K562 (cell line): ENCODE results near the gene THSD8. TPM values are rescaled to one million over a fixed set of nuclear protein-coding genes. Genes with fewer than 3 reads are reported as not detected.

Source experiments
- C11orf30 ChIP-seq: fragments of 450-650 bp; IDR thresholded peaks from 2 replicates; pipeline ENCODE4 v1.6.1; 2016; ENCODE audit warnings: low read depth, mild to moderate bottlenecking
- HDAC3 ChIP-seq: fragments of 450-650 bp; IDR thresholded peaks from 2 replicates; pipeline ENCODE4 v1.6.1; 2018; ENCODE audit warnings: borderline replicate concordance, mild to moderate bottlenecking, moderate library complexity; ENCODE audit not compliant: partially characterized antibody
- MBD2 ChIP-seq: sonication (generic); IDR thresholded peaks from 2 replicates; pipeline ENCODE4 v1.6.1; 2016; ENCODE audit warnings: low read depth, borderline replicate concordance
- NCOA2 ChIP-seq, 2 experiments: fragments of 450-650 bp; IDR thresholded peaks; 2 replicates each; pipeline ENCODE4 v1.6.1; 2018; ENCODE audit warnings: mild to moderate bottlenecking in 2 of 2, moderate library complexity in 1 of 2; ENCODE audit not compliant: partially characterized antibody in 2 of 2
- NR2C1 ChIP-seq, 2 experiments: fragments of 450-650 bp; IDR thresholded peaks; 2 replicates each; pipeline ENCODE4 v1.6.1; 2017; ENCODE audit warnings: mild to moderate bottlenecking in 2 of 2, antibody characterized with exemption in 1 of 2, inconsistent platforms in 1 of 2, missing compliant biosample characterization in 1 of 2, missing genetic modification characterization in 1 of 2
- POLR2A ChIP-seq: fragments of 450-650 bp; conservative IDR thresholded peaks from 2 replicates; pipeline ENCODE4 v1.6.1; 2016
- RNF2 ChIP-seq: sonication (generic); IDR thresholded peaks from 2 replicates; pipeline ENCODE4 v1.6.1; 2016
- SMAD4 ChIP-seq: fragments of 250-450 bp; sonication (Bioruptor Pico); conservative IDR thresholded peaks from 2 replicates; pipeline ENCODE4 v1.8.0; 2021; ENCODE audit warnings: inconsistent platforms, mild to moderate bottlenecking, moderate library complexity
- ZBTB49 ChIP-seq: sonication (generic); formaldehyde crosslinking; IDR thresholded peaks from 2 replicates; pipeline ENCODE4 v1.8.0; 2022; ENCODE audit warnings: missing genetic modification reagents, mild to moderate bottlenecking, borderline replicate concordance
- ZNF518B ChIP-seq: fragments of 250-450 bp; sonication (Bioruptor Pico); IDR thresholded peaks from 2 replicates; pipeline ENCODE4 v1.5.0; 2021; ENCODE audit warnings: mild to moderate bottlenecking, moderate library complexity
- ZNF589 ChIP-seq: fragments of 200-800 bp; sonication (Bioruptor generic); IDR thresholded peaks from 2 replicates; pipeline ENCODE4 v1.6.1; 2016; ENCODE audit warnings: low read depth, missing genetic modification characterization, missing compliant biosample characterization
- ZNF76 ChIP-seq: fragments of 250-450 bp; sonication (Bioruptor Pico); IDR thresholded peaks from 2 replicates; pipeline ENCODE4 v1.4.0; 2020; ENCODE audit warnings: mild to moderate bottlenecking, moderate library complexity, borderline replicate concordance
- ZNF785 ChIP-seq: fragments of 250-450 bp; sonication (Bioruptor Pico); IDR thresholded peaks from 2 replicates; pipeline ENCODE4 v1.4.0; 2020; ENCODE audit warnings: mild to moderate bottlenecking
- polyA plus RNA-seq, 8 experiments: library from polyadenylated mRNA; depleted of rRNA in 4 of 8; stranded (reverse) in 5 of 8; unstranded in 3 of 8; fragments of >200 nt; fragmentation: Nextera tagmentation in 2 of 8; fragmentation: Illumina TruSeq in 1 of 8; extraction: Ambion mirVana in 2 of 8; extraction: Trizol in 1 of 8; gene quantifications; 2 replicates each; pipeline versions ENCODE4 v1.2.1 to v1.2.3, GENCODE V29; 2011 to 2014; ENCODE audit warnings: inconsistent platforms in 1 of 8, missing spikeins in 1 of 8
- total RNA-seq, 7 experiments: library from RNA; depleted of rRNA in 6 of 7; stranded (reverse); fragments of >200 nt in 6 of 7; fragmentation: Illumina TruSeq in 2 of 7; extraction: Trizol in 2 of 7; gene quantifications; 2 replicates each; pipeline versions ENCODE4 v1.2.1 to v1.2.3, GENCODE V29; 2011 to 2021; ENCODE audit warnings: low replicate concordance in 1 of 7
- TF ChIP-seq, protein P1 (sequence below): fragments of 450-650 bp; IDR thresholded peaks from 2 replicates; pipeline ENCODE4 v1.6.1; 2016; ENCODE audit warnings: antibody characterized with exemption
- TF ChIP-seq, protein P2 (sequence below): sonication (generic); formaldehyde crosslinking; IDR thresholded peaks from 2 replicates; pipeline ENCODE4 v1.8.0; 2023; ENCODE audit warnings: mild to moderate bottlenecking, missing genetic modification reagents
- TF ChIP-seq, protein P3 (sequence below), 2 experiments: fragments of 450-650 bp in 1 of 2; sonication (generic) in 1 of 2; formaldehyde crosslinking; conservative IDR thresholded peaks; 2 replicates each; pipeline versions ENCODE4 v1.4.0 to v1.8.1; 2020 to 2022; ENCODE audit warnings: mild to moderate bottlenecking in 1 of 2, missing genetic modification reagents in 1 of 2

The THSD8 gene
- total and polyA plus RNA-seq, 9 of the 15 experiments (the other 6 are each of a cell fraction or from before 2014, with no cell fraction given): 8.4 to 42.4 (median 19.9) TPM; not detected in 2

DNA sequence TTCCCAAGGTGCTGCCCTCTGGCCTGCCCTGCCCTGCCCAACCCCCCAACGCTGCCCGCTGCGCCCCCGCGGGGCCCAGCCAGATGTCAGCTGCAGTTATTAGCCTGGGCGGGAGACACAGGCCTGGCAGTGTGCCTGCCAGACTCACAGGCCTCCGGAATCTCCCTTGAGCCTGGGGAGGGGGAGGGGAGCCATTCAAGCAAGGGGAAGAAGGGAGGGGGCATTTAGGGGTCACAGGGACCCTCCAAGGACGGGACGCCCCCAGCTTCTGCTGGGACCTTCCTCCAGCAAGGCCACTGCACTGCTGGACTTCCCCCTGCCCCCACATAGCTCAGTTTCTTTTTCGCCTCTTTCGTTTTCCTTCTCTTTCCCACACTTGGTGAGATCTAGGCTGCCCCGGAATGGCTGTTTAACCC is 13.2 kb upstream of the THSD8 start (continued):
- TF ChIP-seq ZNF518B (CRISPR knock-in tag): no peak
- no peak for TF ChIP-seq NCOA2 (IDR thresholded peaks at IDR 0.05; ENCODE audit: partially characterized antibody in 2 of 2)
- TF ChIP-seq, protein P1, sequence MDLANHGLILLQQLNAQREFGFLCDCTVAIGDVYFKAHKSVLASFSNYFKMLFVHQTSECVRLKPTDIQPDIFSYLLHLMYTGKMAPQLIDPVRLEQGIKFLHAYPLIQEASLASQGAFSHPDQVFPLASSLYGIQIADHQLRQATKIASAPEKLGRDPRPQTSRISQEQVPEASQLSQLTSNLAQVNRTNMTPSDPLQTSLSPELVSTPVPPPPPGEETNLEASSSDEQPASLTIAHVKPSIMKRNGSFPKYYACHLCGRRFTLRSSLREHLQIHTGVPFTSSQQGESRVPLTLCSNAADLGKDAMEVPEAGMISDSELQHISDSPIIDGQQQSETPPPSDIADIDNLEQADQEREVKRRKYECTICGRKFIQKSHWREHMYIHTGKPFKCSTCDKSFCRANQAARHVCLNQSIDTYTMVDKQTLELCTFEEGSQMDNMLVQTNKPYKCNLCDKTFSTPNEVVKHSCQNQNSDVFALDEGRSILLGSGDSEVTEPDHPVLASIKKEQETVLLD: no peak
- TF ChIP-seq POLR2A: no peak
- TF ChIP-seq, protein P2, sequence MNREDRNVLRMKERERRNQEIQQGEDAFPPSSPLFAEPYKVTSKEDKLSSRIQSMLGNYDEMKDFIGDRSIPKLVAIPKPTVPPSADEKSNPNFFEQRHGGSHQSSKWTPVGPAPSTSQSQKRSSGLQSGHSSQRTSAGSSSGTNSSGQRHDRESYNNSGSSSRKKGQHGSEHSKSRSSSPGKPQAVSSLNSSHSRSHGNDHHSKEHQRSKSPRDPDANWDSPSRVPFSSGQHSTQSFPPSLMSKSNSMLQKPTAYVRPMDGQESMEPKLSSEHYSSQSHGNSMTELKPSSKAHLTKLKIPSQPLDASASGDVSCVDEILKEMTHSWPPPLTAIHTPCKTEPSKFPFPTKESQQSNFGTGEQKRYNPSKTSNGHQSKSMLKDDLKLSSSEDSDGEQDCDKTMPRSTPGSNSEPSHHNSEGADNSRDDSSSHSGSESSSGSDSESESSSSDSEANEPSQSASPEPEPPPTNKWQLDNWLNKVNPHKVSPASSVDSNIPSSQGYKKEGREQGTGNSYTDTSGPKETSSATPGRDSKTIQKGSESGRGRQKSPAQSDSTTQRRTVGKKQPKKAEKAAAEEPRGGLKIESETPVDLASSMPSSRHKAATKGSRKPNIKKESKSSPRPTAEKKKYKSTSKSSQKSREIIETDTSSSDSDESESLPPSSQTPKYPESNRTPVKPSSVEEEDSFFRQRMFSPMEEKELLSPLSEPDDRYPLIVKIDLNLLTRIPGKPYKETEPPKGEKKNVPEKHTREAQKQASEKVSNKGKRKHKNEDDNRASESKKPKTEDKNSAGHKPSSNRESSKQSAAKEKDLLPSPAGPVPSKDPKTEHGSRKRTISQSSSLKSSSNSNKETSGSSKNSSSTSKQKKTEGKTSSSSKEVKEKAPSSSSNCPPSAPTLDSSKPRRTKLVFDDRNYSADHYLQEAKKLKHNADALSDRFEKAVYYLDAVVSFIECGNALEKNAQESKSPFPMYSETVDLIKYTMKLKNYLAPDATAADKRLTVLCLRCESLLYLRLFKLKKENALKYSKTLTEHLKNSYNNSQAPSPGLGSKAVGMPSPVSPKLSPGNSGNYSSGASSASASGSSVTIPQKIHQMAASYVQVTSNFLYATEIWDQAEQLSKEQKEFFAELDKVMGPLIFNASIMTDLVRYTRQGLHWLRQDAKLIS (CRISPR knock-in tag): no peak
- TF ChIP-seq C11orf30: no peak
- TF ChIP-seq ZNF589 (CRISPR knock-in tag): 0 out of 2 replicates have a peak, but pooled peaks have one; percentile 60
- no peak for TF ChIP-seq ZBTB49 (CRISPR knock-in tag)
- peak; percentile 40; the same call in 1 of the 2 replicates for TF ChIP-seq MBD2
- no peak for TF ChIP-seq HDAC3
- no peak for TF ChIP-seq SMAD4 (CRISPR knock-in tag)
- TF ChIP-seq NR2C1 (IDR thresholded peaks at IDR 0.05): no peak
- TF ChIP-seq NR2C1 (tag; IDR thresholded peaks at IDR 0.05): 0 out of 2 replicates have a peak, but pooled peaks have one; percentile 10
- TF ChIP-seq, protein P3, sequence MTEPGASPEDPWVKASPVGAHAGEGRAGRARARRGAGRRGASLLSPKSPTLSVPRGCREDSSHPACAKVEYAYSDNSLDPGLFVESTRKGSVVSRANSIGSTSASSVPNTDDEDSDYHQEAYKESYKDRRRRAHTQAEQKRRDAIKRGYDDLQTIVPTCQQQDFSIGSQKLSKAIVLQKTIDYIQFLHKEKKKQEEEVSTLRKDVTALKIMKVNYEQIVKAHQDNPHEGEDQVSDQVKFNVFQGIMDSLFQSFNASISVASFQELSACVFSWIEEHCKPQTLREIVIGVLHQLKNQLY (CRISPR knock-in tag; conservative IDR thresholded peaks at IDR 0.05): no peak
- TF ChIP-seq ZNF76 (CRISPR knock-in tag): no peak
- 0 out of 2 replicates have a peak, but pooled peaks have one; percentile 44 for TF ChIP-seq RNF2
- no peak for TF ChIP-seq ZNF785
